Left renal pelvis (tissue), 4 donors: ENCODE measurements around the gene IFNE. TPM values are rescaled to one million over a fixed set of nuclear protein-coding genes. Genes with fewer than 3 reads are reported as not detected.

Experiments used
- DNase-seq, 4 donors: peaks; one replicate each; pipeline ENCODE4 v3.0.0-alpha.2; 2013; ENCODE audit warnings: low read depth in 4 of 4, low spot score in 3 of 4
- polyA plus RNA-seq, 4 donors: library from polyadenylated mRNA; unstranded; fragments of 120-200 nt; gene quantifications; one replicate each; pipeline ENCODE4 v1.2.1, GENCODE V29; 2013; ENCODE audit not compliant: insufficient read length in 4 of 4

Gene IFNE
- polyA plus RNA-seq, 4 donors = 0.19 to 0.47 (median 0.20) TPM; not detected in 1

DNA sequence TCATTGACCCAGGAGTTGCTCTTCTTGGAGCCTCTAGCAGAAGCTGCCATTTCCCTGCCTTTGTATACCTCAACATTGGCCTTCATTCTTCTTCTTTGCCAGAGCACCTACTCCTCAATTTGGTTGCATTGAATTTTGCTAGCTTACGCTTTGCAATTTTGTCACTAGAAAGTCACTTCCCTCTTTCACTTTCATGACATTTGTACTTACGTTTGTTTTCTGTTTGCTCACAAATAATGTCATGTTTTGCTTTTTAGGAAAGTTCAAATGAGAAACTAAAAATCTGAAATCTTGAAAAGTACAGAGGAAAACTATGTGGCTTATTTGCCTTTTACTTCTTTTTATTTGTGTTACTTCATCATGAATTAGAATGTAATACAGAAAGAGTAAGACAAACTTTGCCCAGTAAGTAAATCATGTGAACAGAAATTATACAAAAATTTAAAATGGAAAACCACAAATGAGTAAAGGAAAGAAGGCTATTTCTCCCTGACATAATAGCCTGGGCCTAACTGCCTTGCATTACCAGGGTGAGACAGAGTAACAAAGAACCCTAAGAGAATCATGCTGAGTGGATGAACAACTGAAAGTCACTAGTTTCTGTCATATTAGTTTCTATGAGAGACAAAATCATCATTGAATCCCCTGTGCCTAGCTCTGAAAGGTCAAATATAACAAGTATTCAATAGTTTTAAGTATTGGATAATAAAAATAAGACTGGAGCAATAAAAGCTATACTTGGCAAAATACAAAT, 49.3 kb downstream of the IFNE start:
- no peak for DNase-seq

Other genes starting within 250 kb of the IFNE start
- not detected for gene IFNA14, start 242.3 kb downstream of the IFNE start, polyA plus RNA-seq
- gene IFNA5, start 177.0 kb downstream of the IFNE start, polyA plus RNA-seq = not detected
- gene KLHL9, start 146.9 kb downstream of the IFNE start, polyA plus RNA-seq = 10 to 100 TPM; 46.3 to 62.3 (median 49.8) TPM
- gene IFNA6, start 131.4 kb downstream of the IFNE start, polyA plus RNA-seq = not detected
- gene IFNA13, start 114.3 kb downstream of the IFNE start, polyA plus RNA-seq = not detected
- gene IFNA2, start 96.9 kb downstream of the IFNE start, polyA plus RNA-seq = not detected
- not detected for gene IFNA8, start 73.2 kb downstream of the IFNE start, polyA plus RNA-seq
- gene IFNA1, start 41.9 kb downstream of the IFNE start, polyA plus RNA-seq = not detected